ENCODE data around the gene NLRP5.
"Not testable (repeated sequence)": the region's sequence is repeated elsewhere in the genome, so short reads cannot be mapped to it uniquely, and the experiment has no call there.

The NLRP5 gene

GRCh38 chr19:56097306-56097705 lies 110.7 kb downstream of the NLRP5 start:
- no peak overlapping the region for H3K27ac ChIP-seq (replicated peaks)
- no peak overlapping the region for H3K4me3 ChIP-seq (replicated peaks; ENCODE audit: insufficient read depth, low read length)
- no peak for TF ChIP-seq SPI1 (IDR thresholded peaks at IDR 0.05; ENCODE audit: borderline replicate concordance, low read depth)
- no peak for TF ChIP-seq REST (IDR thresholded peaks at IDR 0.05; ENCODE audit: insufficient replicate concordance, low read depth)
- no peak for TF ChIP-seq GABPA (IDR thresholded peaks at IDR 0.05; ENCODE audit: low read depth)
- no peak for TF ChIP-seq POLR2AphosphoS5 (IDR thresholded peaks at IDR 0.05; ENCODE audit: low read depth)
- TF ChIP-seq CTCF (IDR thresholded peaks at IDR 0.05; ENCODE audit: insufficient read depth, low read length), result no peak
- no peak for DNase-seq (ENCODE audit: low read depth in 1 of 2, low spot score in 1 of 2)
- no peaks in the 10 kb centered on the region for H3K27me3 ChIP-seq (ENCODE audit: insufficient read depth, poor library complexity, severe bottlenecking)

GRCh38 chr19:56097776-56098175 lies 111.2 kb downstream of the NLRP5 start:
- no peak for DNase-seq (ENCODE audit: low read depth in 1 of 2, low spot score in 1 of 2)
- Histone ChIP-seq H3K27me3 (ENCODE audit: insufficient read depth, poor library complexity, severe bottlenecking) (no peaks in the 10 kb centered on the region), H3K4me3 (replicated peaks; ENCODE audit: insufficient read depth, low read length) (no peak overlapping the region), H3K27ac (replicated peaks) (no peak overlapping the region)
- no peak for TF ChIP-seq POLR2AphosphoS5 (IDR thresholded peaks at IDR 0.05; ENCODE audit: low read depth)

GRCh38 chr19:56098237-56098636 lies 111.7 kb downstream of the NLRP5 start:
- H3K27me3 ChIP-seq (ENCODE audit: insufficient read depth, poor library complexity, severe bottlenecking); H3K4me3 ChIP-seq (replicated peaks; ENCODE audit: insufficient read depth, low read length); DNase-seq (ENCODE audit: low read depth in 1 of 2, low spot score in 1 of 2); H3K27ac ChIP-seq (replicated peaks): not testable (repeated sequence)

GRCh38 chr19:56098731-56099568 lies 112.4 kb downstream of the NLRP5 start:
- Histone ChIP-seq H3K27me3 (ENCODE audit: insufficient read depth, poor library complexity, severe bottlenecking) (no peaks in the 10 kb centered on the region), H3K27ac (replicated peaks) (no peak overlapping the region), H3K4me3 (replicated peaks; ENCODE audit: insufficient read depth, low read length) (no peak overlapping the region)
- DNase-seq (ENCODE audit: low read depth in 1 of 2, low spot score in 1 of 2), result no peak
- TF ChIP-seq SPI1 (IDR thresholded peaks at IDR 0.05; ENCODE audit: borderline replicate concordance, low read depth) (no peak), REST (IDR thresholded peaks at IDR 0.05; ENCODE audit: insufficient replicate concordance, low read depth) (no peak), CTCF (IDR thresholded peaks at IDR 0.05; ENCODE audit: insufficient read depth, low read length) (no peak), GABPA (IDR thresholded peaks at IDR 0.05; ENCODE audit: low read depth) (no peak), POLR2AphosphoS5 (IDR thresholded peaks at IDR 0.05; ENCODE audit: low read depth) (no peak)
